Measurements from ENCODE around the gene OSBPL3. TPM values are rescaled to one million over a fixed set of nuclear protein-coding genes. Genes with fewer than 3 reads are reported as not detected.

OSBPL3 gene
- total RNA-seq, 1 experiment from 2014 or later: 8.6 TPM

- Mint-ChIP-seq H3K36me3 (ENCODE audit: insufficient read depth in 1 of 3, low read depth in 3 of 3) (peaks cover 6 to 15% (median 8%) of the 10 kb centered on the region in 3 experiments), H3K27ac (no peak overlapping the region), H3K27me3 (ENCODE audit: low read depth) (no peaks in the 10 kb centered on the region), H3K9me3 (peaks cover 0 to 2% of the 10 kb centered on the region in 2 experiments; a peak in 3 of 5 replicates), H3K4me3 (no peak overlapping the region), H3K4me1 (peaks cover 13 to 15% of the 10 kb centered on the region in 2 experiments)
- H3K79me1 ChIP-seq (ENCODE audit: insufficient read depth, low read depth, low read length, poor library complexity, severe bottlenecking): no peaks in the 10 kb centered on the region
- H2AK5ac ChIP-seq (ENCODE audit: insufficient read length, low read length): no peak overlapping the region
- no peak overlapping the region for H4K5ac ChIP-seq (ENCODE audit: insufficient read length, low read depth, low read length)
- no peak overlapping the region for H3K23ac ChIP-seq (ENCODE audit: insufficient read length, low read depth, low read length)
- H3K4me1 ChIP-seq (ENCODE audit: insufficient read depth, low read length): no peaks in the 10 kb centered on the region; the same call in 1 of the 2 replicates
- H3K23me2 ChIP-seq (ENCODE audit: insufficient read length, low read depth, low read length, poor library complexity, severe bottlenecking): no peaks in the 10 kb centered on the region
- DNase-seq: no peak
- H3K4me2 ChIP-seq (ENCODE audit: insufficient read depth, insufficient read length, low read length): no peak overlapping the region
- no peak overlapping the region for H3K27ac ChIP-seq (ENCODE audit: insufficient read length, low read depth, low read length)
- H2BK120ac ChIP-seq (ENCODE audit: low read depth, low read length, poor library complexity, severe bottlenecking): no peak overlapping the region
- H3K18ac ChIP-seq (ENCODE audit: insufficient read length, low read depth, low read length): no peak overlapping the region
- H3T11ph ChIP-seq (ENCODE audit: low read length): no peak overlapping the region
- H3K56ac ChIP-seq (ENCODE audit: insufficient read length, low read depth, low read length): no peak overlapping the region
- no peaks in the 10 kb centered on the region for H3K9me3 ChIP-seq (ENCODE audit: control insufficient read depth, low read depth, low read length)
- H3K4ac ChIP-seq (ENCODE audit: low read depth, low read length): no peak overlapping the region
- H4K20me1 ChIP-seq (ENCODE audit: control insufficient read depth, insufficient read depth, insufficient read length): no peaks in the 10 kb centered on the region
- TF ChIP-seq CTCF (conservative IDR thresholded peaks at IDR 0.05): no peak
- no peak overlapping the region for H2BK20ac ChIP-seq (ENCODE audit: low read depth, low read length, poor library complexity, severe bottlenecking)
- no peak overlapping the region for H4K91ac ChIP-seq (ENCODE audit: insufficient read length, low read depth, low read length)
- no peak overlapping the region for H2AFZ ChIP-seq (ENCODE audit: low read length)
- H4K8ac ChIP-seq (replicated peaks; ENCODE audit: insufficient read length, low read depth, low read length): no peak overlapping the region
- WGBS (ENCODE audit: extremely low coverage, insufficient read length, low lambda C conversion rate): no CpG with 5 or more reads among the region's 4 CpGs
- no peak overlapping the region for H2BK15ac ChIP-seq (ENCODE audit: low read depth, low read length)
- no peaks in the 10 kb centered on the region for H3K27me3 ChIP-seq (ENCODE audit: insufficient read depth, low read length)
- H3K79me2 ChIP-seq (ENCODE audit: insufficient read depth, low read length): no peaks in the 10 kb centered on the region
- no peak overlapping the region for H3K9ac ChIP-seq (ENCODE audit: extremely low read depth, insufficient read length, low read length)
- no peak overlapping the region for H2BK5ac ChIP-seq (ENCODE audit: insufficient read length, low read length)
- H3K14ac ChIP-seq (ENCODE audit: insufficient read depth, low read length): no peak overlapping the region
- no peak overlapping the region for H2BK12ac ChIP-seq (ENCODE audit: insufficient read length, low read depth, low read length)
Observed at GRCh38 chr7:24797270-24797669, 182.7 kb downstream of the OSBPL3 start.

Data from H9 (cell line).